BLaER1 (cell line): ENCODE data around the gene SNX5.

Source experiments
- H3K27ac ChIP-seq: shearing (Covaris generic); formaldehyde crosslinking; 2 replicates; pipeline ENCODE4 v1.8.1; 2022
- H3K27me3 ChIP-seq: shearing (Covaris generic); formaldehyde crosslinking; 2 replicates; pipeline ENCODE4 v1.8.1; 2022
- H3K36me3 ChIP-seq: shearing (Covaris generic); formaldehyde crosslinking; 2 replicates; pipeline ENCODE4 v1.8.1; 2022
- H3K4me1 ChIP-seq: shearing (Covaris generic); formaldehyde crosslinking; 2 replicates; pipeline ENCODE4 v1.8.1; 2022
- H3K4me2 ChIP-seq: shearing (Covaris generic); formaldehyde crosslinking; 2 replicates; pipeline ENCODE4 v1.8.1; 2022
- H3K4me3 ChIP-seq: shearing (Covaris generic); formaldehyde crosslinking; 2 replicates; pipeline ENCODE4 v1.8.1; 2022
- H3K9ac ChIP-seq: shearing (Covaris generic); formaldehyde crosslinking; 2 replicates; pipeline ENCODE4 v1.8.1; 2022
- H3K9me3 ChIP-seq: shearing (Covaris generic); formaldehyde crosslinking; 2 replicates; pipeline ENCODE4 v1.8.1; 2022
- H4K20me1 ChIP-seq: shearing (Covaris generic); formaldehyde crosslinking; 2 replicates; pipeline ENCODE4 v1.8.1; 2022
- Cebpa-rat ChIP-seq: shearing (Covaris generic); IDR thresholded peaks from 2 replicates; pipeline ENCODE4 v1.8.1; 2022

The SNX5 gene

DNA sequence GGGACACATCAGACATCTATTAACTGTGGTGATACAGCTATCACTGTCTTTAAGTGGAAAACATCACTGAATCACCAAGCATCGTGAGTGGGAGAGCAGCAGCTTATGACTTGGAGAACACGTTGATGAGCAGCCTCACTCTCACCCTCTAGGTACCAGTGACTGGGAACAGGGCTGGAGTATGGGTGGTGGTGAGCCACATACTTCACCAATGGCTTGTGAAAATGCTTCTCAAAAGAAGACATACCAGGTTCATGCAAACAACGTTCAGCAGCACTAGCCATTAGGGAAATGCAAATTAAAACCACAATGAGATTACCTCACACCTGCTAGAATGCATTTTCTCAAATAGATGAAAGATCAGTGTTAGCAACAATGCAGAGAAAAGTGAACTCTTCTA, 25.3 kb downstream of the SNX5 start:
- Histone ChIP-seq H3K36me3 (peaks cover 81% of the 10 kb centered on the region), H3K4me3 (no peak overlapping the region), H4K20me1 (peaks cover 95% of the 10 kb centered on the region), H3K4me2 (peak overlapping the region; percentile 66; the same call in 1 of the 2 replicates), H3K9ac (no peak overlapping the region), H3K9me3 (no peaks in the 10 kb centered on the region), H3K4me1 (peaks cover 100% of the 10 kb centered on the region), H3K27ac (0 out of 2 replicates have a peak overlapping the region, but pooled peaks have one; percentile 7), H3K27me3 (no peaks in the 10 kb centered on the region)
- TF ChIP-seq Cebpa-rat = no peak

DNA sequence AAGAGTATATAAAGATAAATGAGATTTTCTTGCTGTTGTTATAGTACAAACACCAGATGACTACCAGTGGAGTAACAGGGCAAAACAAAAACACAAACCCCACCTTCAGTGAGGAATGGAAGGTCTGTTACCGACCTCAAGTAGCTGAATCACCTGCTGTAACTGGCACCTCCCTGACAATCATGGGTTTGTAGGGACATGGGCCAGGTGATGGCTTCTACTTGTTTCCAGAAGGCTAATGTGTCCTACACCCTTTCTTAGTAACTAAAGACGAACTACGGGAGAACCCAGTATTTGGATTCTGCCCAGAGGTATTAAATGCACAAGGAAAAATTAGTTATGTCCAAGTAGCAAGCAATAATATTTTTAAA, 26.8 kb downstream of the SNX5 start:
- H3K36me3 ChIP-seq = peaks cover 65% of the 10 kb centered on the region
- H4K20me1 ChIP-seq = peaks cover 83% of the 10 kb centered on the region
- no peak for TF ChIP-seq Cebpa-rat
- no peaks in the 10 kb centered on the region for H3K27me3 ChIP-seq
- peaks cover 100% of the 10 kb centered on the region for H3K4me1 ChIP-seq
- no peak overlapping the region for H3K4me3 ChIP-seq
- peak overlapping the region; percentile 66 for H3K4me2 ChIP-seq
- H3K9ac ChIP-seq = no peak overlapping the region
- no peaks in the 10 kb centered on the region for H3K9me3 ChIP-seq
- no peak overlapping the region for H3K27ac ChIP-seq

DNA sequence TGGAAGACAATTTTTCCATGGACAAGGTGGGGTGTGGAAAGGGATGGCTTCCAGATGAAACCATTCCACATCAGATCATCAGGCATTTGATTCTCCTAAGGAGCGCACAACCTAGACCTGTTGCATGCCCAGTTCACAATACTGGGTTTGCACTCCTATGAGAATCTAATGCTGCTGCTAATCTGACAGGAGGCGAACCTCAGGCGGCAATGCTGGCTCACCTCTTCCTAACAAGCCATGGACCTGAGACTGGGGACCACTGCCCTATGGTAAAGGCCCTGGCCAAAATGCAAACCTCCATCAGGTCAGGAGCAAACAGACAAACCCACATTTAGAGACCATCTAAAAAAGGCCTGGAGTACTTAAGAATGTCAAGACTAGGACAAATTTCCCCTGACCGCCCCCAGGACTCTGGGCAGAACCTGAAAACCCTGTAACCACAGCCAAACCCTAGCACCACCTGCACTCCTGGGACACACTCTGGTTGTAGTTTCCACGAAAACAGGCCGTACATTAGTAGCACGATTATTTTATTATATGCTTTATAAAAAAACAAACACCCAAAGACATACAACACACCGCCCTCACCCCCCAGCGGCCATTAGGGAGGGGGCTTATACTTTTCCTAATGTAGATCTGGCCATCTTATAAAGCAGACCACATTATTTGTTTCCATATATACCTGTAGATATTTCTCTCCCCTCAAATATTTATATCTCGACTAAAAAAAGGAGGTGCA, 27.3 kb downstream of the SNX5 start:
- H3K4me3 ChIP-seq = no peak overlapping the region
- no peaks in the 10 kb centered on the region for H3K9me3 ChIP-seq
- peaks cover 60% of the 10 kb centered on the region for H3K36me3 ChIP-seq
- H3K9ac ChIP-seq = peak overlapping the region; percentile 33; the same call in 1 of the 2 replicates
- peak overlapping the region; percentile 66 for H3K4me2 ChIP-seq
- no peaks in the 10 kb centered on the region for H3K27me3 ChIP-seq
- H3K4me1 ChIP-seq = peaks cover 100% of the 10 kb centered on the region
- H4K20me1 ChIP-seq = peaks cover 77% of the 10 kb centered on the region
- peak overlapping the region; percentile 18; the same call in 1 of the 2 replicates for H3K27ac ChIP-seq
- no peak for TF ChIP-seq Cebpa-rat

DNA sequence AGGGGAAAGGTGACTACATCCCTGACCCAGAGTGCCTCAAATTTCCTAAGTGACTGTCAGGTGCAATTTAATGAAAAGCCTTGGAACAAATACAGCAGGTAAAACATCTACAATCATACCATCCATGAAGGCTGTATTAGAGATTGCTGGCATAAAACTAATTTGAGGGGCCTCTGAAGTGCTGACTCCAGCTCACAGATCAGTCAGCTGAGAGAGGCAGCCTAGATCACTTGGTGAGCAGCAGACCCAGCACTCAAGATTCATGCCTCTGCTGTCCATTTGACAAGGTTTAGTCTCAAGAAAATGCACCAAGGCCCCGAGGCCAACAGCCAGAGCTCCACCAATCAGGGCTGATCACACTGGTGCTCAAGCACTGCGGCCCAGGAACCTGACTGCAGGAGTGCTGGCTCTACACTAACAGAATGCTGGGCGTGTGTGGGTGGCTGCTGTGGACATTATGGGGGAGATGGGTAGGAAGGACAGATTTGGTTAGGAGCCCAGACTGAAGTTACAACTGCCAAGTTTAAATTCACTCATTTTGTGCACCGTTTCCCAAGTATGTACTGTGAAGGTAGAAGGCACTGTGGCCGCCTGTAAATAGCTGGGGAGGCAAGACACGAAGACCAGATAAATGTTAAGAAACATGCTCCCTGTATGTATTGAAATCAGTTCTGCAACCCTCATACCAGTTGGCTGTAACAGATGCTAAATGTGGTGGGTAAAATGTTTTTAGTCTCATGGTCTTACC, 28.2 kb downstream of the SNX5 start:
- H3K27ac ChIP-seq = 0 out of 2 replicates have a peak overlapping the region, but pooled peaks have one; percentile 18
- H3K36me3 ChIP-seq = peaks cover 51% of the 10 kb centered on the region

DNA sequence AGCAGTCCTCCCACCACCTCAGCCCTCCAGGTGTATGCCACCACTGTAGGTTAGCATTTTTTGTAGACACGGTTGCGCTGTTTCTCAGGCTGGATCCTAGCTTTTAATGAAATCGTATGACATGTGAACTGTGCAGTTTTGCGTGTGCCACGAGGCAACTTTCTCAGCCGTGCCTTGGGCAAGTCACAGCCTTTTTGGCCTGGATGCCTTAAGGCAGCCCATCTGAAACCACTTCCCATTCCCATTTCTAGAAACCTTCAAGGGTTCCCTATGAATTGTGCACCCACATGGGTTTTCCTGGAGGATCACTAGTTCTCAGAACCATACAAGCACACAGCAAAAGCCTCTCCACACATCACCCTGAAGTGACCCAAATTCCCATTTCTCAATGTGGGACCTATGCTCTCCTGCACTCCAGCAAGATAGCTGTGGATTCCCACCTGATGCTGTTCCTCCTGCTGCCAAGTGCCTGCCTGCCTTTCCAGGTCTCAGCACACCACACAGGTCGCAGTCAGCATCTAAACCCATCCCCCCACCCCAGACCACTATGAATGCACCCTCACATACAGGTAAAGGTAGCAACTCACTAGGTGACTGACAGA, 28.9 kb downstream of the SNX5 start:
- Histone ChIP-seq H3K9ac (peak overlapping the region; percentile 58), H4K20me1 (peaks cover 62% of the 10 kb centered on the region), H3K9me3 (no peaks in the 10 kb centered on the region), H3K36me3 (peaks cover 44% of the 10 kb centered on the region), H3K4me2 (peak overlapping the region; percentile 66), H3K27me3 (no peaks in the 10 kb centered on the region), H3K4me1 (peaks cover 100% of the 10 kb centered on the region), H3K4me3 (no peak overlapping the region), H3K27ac (peak overlapping the region; percentile 58)
- no peak for TF ChIP-seq Cebpa-rat

More for the DNA sequence above, 28.2 kb downstream of the SNX5 start:
- Histone ChIP-seq H3K4me2 (peak overlapping the region; percentile 66), H3K4me1 (peaks cover 100% of the 10 kb centered on the region), H3K27me3 (no peaks in the 10 kb centered on the region), H3K9me3 (no peaks in the 10 kb centered on the region), H3K9ac (peak overlapping the region; percentile 58), H3K4me3 (no peak overlapping the region), H4K20me1 (peaks cover 68% of the 10 kb centered on the region)
- TF ChIP-seq Cebpa-rat = no peak

DNA sequence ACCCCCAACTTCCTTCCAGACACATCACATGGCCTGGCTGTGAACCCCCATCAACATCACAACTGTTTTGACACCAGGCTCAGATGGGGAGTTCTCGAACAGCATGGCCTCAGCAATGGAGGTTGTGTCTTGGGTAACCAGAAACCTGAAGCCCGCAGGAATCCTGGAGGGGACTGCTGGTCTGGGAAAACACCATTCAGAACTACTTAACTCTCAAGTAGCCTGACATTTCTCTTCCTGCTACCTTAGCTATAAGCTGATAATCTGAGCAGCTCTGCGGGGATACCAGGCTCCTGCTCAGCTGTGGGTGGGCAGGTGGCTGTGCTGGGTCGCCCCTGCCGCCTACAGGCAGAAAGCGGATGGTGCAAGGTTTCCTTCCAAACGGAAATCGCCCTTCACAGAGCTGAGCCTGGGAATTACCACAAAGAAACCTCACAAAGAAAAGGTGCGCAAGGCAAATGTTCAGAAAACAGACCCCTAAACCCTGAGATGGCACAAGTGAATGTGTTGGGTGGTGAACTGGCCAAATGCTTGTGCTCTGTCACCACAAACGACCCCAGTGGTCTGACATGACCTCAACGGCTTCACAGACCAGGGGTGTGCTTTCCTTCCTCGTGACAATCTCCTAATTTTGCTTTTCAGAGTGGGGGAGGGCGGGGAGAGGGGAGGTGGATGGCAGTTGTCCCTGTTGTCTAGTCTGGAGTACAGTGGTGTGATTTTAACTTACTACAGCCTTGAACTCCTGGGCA, 29.5 kb downstream of the SNX5 start:
- Histone ChIP-seq H3K4me1 (peaks cover 100% of the 10 kb centered on the region), H4K20me1 (peaks cover 55% of the 10 kb centered on the region), H3K27ac (peak overlapping the region; percentile 58)

DNA sequence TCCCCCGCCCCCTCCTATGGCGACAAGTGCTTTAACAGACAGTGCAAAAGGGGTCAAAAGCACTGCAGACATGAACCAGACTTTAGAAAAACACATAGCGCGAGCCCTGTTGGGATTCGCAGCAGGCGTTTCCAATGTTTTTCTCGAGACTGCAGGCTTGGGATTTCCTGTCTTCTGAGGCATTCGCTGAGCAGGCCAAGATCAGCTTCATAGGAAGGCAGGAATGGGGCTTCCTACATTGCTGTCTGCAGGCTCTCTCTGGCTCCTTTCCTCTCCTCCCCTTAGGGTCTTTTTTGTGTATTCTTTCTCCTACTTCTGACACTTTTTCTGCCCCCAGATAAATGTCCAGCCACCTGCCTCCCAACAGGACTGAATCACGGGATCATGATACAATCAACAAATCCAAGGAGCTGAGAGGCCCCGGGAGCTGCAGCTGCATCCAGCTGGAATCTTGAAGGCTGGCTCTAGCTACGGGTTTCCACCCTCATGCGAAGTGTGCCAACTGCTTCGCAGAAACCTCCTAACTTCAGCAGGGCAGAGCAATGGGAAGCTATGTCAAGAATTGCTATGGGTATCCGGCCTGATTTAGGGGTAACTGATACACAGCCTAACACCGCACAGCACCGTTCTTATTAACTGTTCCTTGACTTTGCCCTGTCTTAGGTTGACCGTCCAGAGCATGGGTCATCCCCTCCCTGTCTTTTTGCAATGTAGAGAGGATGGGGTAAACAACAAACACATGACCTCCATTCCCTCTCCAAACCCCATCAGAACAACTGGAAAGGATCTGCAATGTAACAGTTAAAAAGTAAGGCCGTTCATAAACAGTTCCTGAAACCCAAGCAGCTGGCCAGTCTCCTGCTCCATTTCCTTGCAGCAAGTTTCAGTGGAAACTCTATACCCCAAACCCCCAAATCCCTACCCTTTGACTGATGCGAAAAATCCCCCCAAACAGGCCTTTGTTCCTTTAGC, 31.5 kb downstream of the SNX5 start:
- 0 out of 2 replicates have a peak overlapping the region, but pooled peaks have one; percentile 0 for H3K4me2 ChIP-seq
- TF ChIP-seq Cebpa-rat = no peak
- peaks cover 98% of the 10 kb centered on the region for H3K4me1 ChIP-seq
- no peaks in the 10 kb centered on the region for H3K9me3 ChIP-seq
- H4K20me1 ChIP-seq = peaks cover 41% of the 10 kb centered on the region
- no peaks in the 10 kb centered on the region for H3K27me3 ChIP-seq
- H3K9ac ChIP-seq = no peak overlapping the region
- H3K4me3 ChIP-seq = no peak overlapping the region
- peaks cover 18% of the 10 kb centered on the region for H3K36me3 ChIP-seq
- H3K27ac ChIP-seq = 0 out of 2 replicates have a peak overlapping the region, but pooled peaks have one; percentile 58

More for the DNA sequence above, 29.5 kb downstream of the SNX5 start:
- Histone ChIP-seq H3K27me3 (no peaks in the 10 kb centered on the region), H3K4me2 (peak overlapping the region; percentile 66), H3K9me3 (no peaks in the 10 kb centered on the region), H3K9ac (peak overlapping the region; percentile 58), H3K4me3 (no peak overlapping the region), H3K36me3 (peaks cover 38% of the 10 kb centered on the region)
- TF ChIP-seq Cebpa-rat = no peak

DNA sequence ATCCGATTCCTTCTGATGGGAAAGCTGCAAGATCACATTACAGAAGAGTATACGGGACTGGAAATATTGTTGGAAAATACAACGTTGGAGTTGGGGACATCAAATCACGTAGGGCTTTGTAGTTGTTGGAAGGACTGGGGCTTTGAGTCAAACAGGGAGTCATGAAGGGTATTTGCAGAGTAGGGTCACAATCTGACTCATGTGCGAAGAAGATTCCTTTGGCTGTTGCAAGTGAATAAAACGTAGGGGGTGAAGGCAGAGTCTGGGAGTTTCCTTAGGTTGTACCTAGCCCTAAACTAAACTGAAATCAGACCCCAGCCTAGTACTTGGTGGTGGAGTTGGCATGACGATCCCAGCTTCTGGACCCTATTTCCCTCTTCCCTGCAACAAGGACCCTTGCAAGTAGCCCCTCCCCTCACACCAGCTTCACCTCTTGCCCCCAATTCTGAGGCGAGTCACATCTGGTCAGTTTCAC, 32.3 kb downstream of the SNX5 start:
- Histone ChIP-seq H3K4me2 (no peak overlapping the region), H3K27me3 (no peaks in the 10 kb centered on the region), H3K4me1 (peaks cover 91% of the 10 kb centered on the region), H3K4me3 (no peak overlapping the region), H3K36me3 (peaks cover 10% of the 10 kb centered on the region), H3K9me3 (no peaks in the 10 kb centered on the region), H4K20me1 (peaks cover 33% of the 10 kb centered on the region), H3K27ac (no peak overlapping the region), H3K9ac (no peak overlapping the region)
- no peak for TF ChIP-seq Cebpa-rat
